WTC11 (cell line): Measurements from ENCODE around the gene MINDY4B.

Experiments used
- CREB1 ChIP-seq: sonication (generic); formaldehyde crosslinking; IDR thresholded peaks from 2 replicates; pipeline ENCODE4 v1.8.0; 2023; ENCODE audit warnings: mild to moderate bottlenecking, missing genetic modification reagents
- JAZF1 ChIP-seq: fragments of 250-450 bp; sonication (Bioruptor Pico); IDR thresholded peaks from 2 replicates; pipeline ENCODE4 v1.9.0; 2021; ENCODE audit warnings: moderate library complexity, mild to moderate bottlenecking, inconsistent platforms
- TP53 ChIP-seq: sonication (generic); formaldehyde crosslinking; IDR thresholded peaks from 2 replicates; pipeline ENCODE4 v1.8.1; 2023; ENCODE audit warnings: mild to moderate bottlenecking, missing genetic modification reagents
- ZNF416 ChIP-seq: fragments of 250-450 bp; sonication (Bioruptor Pico); IDR thresholded peaks from 2 replicates; pipeline ENCODE4 v1.9.0; 2021; ENCODE audit warnings: mild to moderate bottlenecking, inconsistent platforms
- ZNF423 ChIP-seq: fragments of 250-450 bp; sonication (Bioruptor Pico); IDR thresholded peaks from 2 replicates; pipeline ENCODE4 v2.1.2; 2022; ENCODE audit warnings: mild to moderate bottlenecking, moderate library complexity
- TF ChIP-seq, protein P1 (sequence below): fragments of 200-600 bp; IDR thresholded peaks from 2 replicates; pipeline ENCODE4 v1.8.0; 2022; ENCODE audit warnings: antibody characterized with exemption

DNA sequence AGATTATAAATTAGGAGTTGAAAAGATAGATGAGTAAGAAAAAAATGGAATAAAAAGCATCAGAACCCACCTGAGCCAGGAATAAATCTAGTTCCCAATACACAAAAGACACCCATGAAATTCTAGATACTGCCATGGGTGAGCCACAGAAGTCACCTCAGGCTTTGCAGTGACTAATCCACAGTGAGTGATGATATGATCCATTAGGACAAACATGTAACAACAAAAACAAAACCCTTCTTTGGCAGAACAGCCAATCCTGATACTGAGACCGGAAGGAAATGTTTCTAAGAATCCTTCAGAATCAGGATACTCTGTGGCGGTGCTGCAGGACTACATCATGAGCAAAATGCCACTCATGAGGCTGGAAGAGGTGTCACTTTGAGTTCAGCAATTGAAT, 15.0 kb upstream of the MINDY4B start:
- TF ChIP-seq, protein P1, sequence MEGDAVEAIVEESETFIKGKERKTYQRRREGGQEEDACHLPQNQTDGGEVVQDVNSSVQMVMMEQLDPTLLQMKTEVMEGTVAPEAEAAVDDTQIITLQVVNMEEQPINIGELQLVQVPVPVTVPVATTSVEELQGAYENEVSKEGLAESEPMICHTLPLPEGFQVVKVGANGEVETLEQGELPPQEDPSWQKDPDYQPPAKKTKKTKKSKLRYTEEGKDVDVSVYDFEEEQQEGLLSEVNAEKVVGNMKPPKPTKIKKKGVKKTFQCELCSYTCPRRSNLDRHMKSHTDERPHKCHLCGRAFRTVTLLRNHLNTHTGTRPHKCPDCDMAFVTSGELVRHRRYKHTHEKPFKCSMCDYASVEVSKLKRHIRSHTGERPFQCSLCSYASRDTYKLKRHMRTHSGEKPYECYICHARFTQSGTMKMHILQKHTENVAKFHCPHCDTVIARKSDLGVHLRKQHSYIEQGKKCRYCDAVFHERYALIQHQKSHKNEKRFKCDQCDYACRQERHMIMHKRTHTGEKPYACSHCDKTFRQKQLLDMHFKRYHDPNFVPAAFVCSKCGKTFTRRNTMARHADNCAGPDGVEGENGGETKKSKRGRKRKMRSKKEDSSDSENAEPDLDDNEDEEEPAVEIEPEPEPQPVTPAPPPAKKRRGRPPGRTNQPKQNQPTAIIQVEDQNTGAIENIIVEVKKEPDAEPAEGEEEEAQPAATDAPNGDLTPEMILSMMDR, result no peak
- TF ChIP-seq JAZF1 (CRISPR knock-in tag), result no peak
- no peak for TF ChIP-seq ZNF423 (CRISPR knock-in tag)
- TF ChIP-seq TP53 (CRISPR knock-in tag), result no peak
- no peak for TF ChIP-seq ZNF416 (CRISPR knock-in tag)
- no peak for TF ChIP-seq CREB1 (CRISPR knock-in tag)
